Activated T-cell treated with anti-CD3 and anti-CD28 coated beads for 4 hours (primary cell): ENCODE measurements around the gene C2orf92.
"Not testable (repeated sequence)": the region's sequence is repeated elsewhere in the genome, so short reads cannot be mapped to it uniquely, and the experiment has no call there.

Experiments
- DNase-seq: peaks from one replicate; pipeline ENCODE4 v3.0.0-alpha.2; 2020

The C2orf92 gene

DNA sequence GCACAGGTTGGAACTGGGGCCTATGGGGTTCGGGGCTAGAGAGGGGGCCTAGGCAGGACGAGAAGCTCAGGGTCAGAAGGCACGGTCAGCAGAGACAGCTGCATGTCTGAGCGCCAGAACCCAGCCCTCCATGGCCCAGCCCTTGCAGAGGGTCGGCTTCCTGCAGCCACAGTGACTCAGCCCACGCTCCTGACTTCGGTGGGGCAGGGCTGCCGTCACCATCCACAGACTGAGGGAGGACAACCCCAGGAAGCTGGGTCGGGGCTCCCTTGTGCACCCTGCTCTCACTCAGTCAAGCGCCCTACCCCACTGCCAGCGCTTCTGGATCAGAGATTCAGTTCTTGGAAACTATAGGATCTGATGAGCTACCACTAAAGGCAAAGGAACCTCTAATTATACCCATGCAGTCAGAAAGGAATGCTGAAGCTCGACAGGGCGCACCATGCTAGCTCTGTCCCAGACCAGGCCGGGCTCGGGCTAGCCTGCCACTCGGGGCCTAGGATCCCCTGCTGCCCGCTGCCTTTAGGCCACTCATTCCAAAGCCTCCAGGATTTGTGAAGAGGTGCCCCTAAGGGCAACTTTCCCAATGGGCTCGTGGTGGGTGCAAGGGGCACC, 8.6 kb upstream of the C2orf92 start:
- DNase-seq, result no peak

DNA sequence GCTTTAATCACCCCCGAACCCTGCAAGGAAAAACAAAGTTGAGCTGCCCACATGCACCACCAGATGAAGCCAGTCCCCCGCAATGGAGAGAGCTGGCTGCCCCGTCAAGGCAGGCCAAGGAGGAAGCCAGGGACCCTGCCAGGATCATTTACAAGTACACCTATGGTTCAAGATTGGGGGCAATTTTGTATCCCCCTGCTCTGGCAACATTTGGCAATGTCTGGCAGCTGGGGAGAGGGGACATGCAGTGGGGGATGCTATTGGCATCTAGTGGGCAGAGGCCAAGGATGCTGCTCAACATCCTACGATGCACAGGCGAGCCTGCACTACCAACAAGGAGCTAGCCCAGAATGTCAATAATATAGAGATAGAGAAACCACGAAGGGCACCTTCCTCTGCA, 7.6 kb upstream of the C2orf92 start:
- DNase-seq, result no peak

DNA sequence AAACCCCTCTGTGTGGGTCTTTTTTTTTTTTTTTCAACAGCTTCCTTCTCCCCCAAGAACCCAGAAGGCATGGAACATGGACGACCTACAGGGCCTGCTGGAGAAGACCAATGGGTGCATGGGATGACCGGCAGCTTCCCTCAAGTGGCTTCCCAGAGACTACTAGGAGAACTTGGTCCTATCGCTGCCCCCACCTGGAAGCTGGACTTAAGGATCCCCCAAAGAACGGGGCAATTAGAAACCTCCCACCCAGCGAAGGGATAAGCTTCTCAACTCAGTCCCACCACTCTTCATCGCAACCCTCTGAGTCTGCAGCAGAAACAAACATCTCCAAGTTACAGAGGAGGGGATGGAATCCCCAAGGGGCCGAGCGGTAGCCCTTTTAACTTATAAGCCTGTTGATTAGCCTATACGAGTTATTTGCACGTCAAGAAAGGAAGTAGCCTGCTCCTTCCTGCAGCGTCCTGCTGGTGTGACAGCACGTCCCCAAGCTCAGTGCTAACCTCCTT, 7.1 kb upstream of the C2orf92 start:
- no peak for DNase-seq

DNA sequence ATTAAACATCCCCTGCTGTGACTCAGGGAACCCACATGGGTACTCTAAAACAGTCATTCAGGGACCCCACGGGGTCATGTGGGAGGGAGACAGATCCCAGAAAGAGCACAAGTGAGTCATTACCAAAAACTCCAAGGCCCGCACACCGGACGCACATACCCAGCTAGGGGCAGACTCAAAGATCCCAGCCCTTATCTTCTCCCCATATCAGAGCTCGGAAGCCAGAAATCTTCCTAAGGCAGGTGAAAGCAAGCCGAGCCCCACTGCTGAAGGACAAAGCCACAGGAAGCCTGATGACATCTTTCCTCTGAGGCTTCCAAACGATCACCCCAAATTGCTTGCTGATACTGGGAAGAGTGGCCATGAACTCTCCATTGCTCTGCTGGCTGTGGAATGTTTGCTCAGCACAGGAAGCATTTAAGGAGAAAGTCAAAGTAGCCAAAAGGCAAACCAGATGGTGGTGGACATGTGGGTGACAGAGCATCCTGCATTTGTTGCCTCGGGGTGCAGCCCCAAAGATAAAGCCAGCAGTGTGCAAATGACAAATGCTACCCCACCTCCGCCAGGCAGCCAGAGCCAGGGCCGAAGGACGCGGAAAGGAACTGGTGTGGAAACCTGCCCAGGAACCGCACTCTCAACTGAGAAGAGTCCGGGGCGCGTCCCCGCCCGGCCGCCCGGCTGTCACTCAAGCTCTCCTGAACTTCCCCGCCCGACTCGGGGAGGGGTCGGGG, 6.5 kb upstream of the C2orf92 start:
- peak; percentile 73 for DNase-seq

DNA sequence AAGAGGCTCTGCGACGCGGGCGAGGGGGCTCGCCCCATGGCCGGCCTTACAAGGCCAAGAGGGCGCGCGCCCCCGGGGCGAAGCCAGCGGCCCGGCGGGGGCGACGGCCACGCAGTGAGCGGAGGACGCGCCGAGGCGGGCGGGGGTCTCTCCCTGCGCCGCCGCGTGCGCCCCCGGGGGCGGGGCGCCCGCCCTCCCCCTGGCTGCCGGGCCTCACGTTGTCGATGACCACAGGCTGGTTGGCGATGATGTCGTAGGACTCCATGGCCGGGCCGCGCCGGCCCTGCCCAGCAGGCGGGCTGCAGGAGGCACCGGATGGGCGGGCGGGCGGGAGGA, 5.9 kb upstream of the C2orf92 start:
- no peak for DNase-seq

DNA sequence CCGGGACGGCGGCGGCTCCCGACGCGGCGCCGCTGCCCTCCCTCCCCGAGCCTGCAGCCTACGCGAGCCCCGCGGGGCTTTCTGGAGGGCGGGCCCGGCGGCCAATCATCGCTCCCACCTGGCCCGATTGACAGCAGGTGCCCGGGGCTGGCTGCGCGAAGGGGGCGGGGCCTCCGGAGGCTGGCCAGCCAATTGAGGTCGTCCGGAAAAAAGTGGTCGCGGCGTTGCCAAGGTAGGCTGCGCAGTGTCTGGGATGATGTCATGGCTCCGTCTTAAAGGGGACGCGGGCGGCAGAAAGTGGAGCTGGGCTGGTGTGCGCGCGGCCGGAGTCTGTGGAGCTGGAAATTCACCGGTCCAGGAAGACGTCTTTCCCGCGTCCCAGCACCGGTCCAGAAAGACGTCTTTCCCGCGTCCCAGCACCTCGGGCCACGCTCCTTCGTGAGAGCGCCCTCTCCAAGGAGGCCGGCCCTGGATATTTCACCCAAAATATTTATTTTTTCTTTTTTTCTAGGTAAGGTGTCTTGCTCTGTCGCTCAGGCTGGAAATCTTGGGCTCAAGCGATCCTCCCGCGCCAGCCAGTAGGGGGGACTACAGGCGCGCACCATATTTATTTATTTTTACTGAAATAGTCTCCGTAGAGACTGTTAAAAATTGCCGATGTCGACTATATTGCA, 5.4 kb upstream of the C2orf92 start, which contains the start of gene ACTR1B:
Gene ACTR1B (minus strand): TSS at position 83 of the 674 bp plus-strand sequence. CDS start 154 bp downstream, outside the sequence.
- DNase-seq, result peak; percentile 94

DNA sequence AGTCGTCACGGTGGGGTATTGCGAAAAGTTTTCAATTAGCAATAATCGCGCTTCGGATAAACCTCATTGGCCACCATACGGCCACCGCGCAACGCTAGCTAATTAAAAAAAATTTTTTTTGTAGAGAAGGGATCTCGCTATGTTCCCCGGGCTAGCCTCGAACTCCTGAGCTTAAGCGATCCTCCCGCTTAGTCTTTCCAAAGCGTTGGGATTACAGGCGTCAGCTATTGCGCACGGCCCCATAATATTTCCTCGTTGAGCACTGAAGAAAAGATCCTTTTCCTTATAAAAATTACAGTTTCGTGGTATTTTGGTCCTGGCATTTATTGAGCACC, 4.9 kb upstream of the C2orf92 start:
- no peak for DNase-seq

DNA sequence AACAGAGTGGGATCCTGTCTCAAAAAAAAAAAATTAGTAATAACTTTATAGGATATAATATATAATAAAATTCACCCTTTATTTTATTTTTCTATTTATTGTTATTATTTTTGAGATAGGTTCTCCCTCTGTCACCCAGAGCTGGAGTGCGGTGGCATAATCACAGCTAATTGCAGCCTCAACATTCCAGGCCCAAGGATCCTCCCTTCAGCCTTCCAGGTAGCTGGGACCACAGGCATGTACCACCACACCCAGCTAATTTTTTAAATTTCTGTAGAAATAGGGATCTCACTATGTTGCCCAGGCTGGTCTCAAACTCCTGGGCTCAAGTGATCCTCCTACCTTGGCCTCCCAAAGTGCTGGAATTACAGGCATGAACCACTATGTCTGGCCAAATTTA, 958 bp downstream of the C2orf92 start:
- DNase-seq, result no peak

DNA sequence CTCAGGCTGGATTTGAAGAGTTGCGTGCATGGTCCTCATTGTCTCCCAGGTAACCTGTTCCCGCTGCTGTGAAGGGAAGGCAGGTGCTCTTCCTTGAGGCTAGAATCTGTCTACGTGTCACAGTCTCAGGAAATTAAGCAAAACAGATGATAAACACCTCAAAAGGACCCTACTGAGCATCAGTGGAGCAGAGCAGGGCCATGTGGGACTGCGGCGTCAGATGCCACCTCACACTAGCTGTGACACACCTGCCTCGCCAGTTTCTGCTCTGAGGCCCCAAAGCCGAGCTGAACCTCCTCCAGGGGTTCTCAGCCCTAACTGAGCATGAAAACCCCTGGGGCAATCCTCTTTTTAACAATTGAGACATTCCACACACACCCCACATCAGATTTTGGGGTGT, 2.0 kb downstream of the C2orf92 start:
- no peak for DNase-seq

DNA sequence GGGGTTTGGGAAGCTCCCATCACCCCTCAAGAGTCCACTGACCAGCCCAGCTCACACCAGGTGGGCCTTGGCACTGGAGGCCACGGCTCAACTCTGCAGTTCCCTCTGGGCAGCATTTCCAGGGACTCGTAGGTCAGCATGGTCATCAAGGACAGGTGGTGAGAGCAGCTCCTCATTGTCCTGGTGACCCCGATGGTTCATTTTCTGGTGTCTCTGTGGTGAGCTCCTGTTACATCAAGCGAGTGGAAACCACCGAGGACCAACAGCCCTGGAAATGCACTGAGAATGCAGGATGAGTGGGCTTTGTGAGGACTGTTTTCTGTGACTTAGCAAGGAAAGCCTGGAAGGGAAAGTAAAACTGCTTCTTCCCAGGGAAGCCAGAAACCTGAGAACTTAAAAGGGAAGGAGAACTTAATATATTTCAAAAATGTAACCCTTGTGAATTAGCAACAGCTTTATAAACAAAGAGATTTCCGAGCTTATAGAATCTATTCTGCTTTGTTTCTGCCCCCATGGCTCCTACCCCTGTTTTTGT, 3.2 kb downstream of the C2orf92 start:
- not testable (repeated sequence) for DNase-seq

DNA sequence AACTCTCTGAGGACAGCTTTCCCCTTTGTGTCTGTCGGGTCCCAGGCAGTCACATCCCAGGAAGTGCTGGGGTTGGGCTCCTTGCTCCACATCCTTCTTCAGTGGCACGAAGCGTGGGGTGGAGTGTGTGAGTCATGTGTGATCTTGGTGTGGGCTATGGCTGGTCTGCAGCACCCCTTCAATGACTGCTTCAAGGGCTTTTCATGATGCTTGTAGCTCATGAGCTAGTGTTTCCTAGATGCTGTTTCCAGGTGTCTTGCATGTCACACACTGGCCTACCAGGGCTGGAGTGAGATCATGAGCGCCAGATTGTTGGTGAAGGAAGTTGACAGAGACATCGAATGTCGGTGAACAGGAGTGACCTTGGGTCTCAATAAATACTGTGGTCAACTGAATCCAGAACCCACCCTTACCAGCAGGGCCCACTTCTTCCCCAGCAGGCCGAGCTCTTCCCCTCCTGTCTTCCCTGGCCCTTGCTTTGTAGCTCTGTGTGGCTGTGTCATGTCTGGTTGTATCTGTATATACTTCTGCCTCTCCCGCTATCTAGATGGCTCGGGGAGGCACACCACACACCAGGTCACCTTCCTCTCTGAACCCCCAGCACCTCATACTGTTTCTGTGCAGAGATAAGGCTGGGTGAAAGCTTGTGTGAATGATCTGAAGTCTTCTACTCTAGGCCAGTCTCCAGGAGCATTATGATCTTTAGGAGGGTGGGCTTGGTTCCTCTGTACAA, 3.8 kb downstream of the C2orf92 start:
- no peak for DNase-seq

DNA sequence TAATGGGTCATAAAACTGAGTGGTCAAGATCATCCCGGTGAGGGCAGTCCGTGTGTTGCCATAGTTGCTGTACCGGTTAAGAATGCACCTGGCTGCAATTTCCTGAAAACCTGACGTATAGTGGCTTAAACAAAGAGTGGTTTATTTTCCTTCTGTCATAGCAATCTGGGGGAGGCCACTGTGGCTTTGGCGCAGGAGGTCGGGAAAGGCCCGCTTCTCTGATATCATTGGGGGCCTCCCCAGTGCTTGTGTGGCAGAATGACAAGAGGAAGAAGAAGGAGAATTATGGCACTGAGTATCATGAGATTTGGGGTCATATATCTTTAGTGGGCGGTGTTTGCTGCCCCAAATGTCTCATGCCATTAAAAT, 4.4 kb downstream of the C2orf92 start:
- DNase-seq, result no peak

DNA sequence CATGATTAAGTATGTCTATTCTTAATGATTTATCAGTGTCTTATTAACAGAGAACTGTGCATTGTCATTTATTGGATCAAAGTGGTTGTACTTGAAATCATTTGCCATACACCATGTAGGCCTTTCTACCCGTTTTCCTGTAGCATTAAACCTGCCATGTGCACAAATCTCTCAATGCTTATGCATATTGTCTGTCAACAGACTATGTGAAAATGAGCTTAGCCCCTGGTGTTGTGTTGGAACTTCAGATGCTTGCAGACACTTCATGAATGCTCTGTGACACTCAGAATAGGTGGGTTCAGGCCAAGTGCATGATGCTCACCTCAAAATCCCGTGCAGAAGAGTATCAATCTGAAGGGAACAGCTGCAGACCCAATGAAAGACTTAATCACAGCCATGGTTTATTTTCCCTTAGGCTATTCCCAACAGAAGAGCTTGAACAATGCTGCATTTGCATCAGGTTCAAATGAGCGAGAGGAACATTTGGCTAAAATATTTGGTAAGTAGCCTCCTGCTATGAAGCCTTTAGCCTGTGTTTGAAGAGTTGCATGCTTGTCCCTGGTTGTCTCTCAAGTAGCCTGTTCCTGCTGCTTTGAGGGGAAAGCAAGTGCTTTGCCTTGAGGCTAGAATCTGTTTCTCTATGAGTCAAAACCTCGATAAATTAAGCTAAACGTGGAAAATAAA, 6.1 kb downstream of the C2orf92 start:
- DNase-seq, result no peak

DNA sequence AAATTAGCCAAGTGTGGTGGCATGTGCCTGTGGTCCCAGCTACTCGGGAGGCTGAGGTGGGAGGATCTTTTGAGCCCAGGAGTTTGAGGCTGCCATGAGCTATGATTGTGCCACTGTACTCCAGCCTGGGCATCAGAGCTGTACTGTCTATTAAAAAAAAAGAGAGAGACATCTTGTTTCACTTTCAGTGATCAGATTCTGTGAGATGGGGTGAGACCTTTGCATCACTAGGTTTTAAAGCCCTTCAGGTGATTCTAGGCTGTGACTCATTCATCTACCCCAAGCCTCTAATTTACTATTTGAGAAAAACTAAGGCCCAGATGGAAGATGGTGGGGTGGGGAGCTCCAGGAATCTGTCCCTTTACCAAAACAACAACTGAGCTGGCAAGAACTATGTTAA, 7.1 kb downstream of the C2orf92 start:
- DNase-seq, result no peak

DNA sequence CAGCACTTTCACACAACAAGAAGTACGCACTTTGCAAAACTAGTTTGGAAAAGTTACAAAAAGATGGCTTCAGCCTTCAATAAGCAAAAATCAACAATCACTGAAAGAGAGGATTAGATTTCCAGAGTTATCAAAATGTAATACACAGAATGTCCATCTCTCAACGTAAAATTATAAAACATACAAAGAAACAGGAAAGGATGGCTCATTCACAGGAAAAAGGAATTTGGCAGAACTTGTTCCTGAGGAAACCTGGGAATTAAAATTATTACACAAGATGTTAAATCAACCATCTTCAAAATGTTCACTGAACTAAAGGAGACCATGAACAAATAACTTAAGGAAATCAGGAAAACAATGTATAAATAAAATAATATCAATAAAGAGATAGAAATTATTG, 8.0 kb downstream of the C2orf92 start:
- no peak for DNase-seq

DNA sequence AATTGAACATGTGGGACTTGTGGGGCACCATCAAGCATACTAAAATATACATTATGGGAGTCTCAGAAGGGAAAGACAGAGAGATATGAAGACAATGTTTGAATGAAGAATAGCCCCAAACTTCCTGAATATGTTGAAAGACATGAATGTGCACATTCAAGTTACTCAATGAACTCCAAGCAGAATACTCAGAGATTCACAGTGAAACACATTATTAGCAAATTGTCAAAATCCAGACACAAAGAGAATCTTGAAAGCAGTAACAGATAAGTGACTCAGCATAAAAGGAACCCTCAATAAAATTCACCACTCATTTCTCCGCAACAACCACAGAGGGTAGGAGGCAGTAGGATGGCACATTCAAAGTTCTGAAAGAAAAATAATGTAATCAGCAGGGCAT, 8.8 kb downstream of the C2orf92 start:
- DNase-seq, result no peak

DNA sequence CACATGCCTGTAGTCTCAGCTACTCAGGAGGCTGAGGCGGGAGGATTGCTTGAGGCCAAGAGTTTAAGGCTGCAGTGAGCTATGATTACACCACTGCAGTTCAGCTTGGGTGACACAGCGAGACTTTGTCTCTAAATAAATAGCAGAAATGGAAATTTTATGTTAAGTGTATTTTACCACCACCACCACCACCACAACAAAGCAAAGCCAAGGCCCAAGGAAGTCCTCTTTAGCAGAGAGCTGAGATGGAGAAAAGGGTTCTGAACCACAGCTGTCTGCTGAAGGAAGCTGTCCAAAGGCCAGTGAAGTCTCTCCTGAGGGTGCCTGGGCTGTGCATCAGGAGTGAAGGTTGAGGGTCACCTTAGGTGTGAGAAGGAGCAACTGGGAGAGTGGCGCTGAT, 17.7 kb downstream of the C2orf92 start:
- not testable (repeated sequence) for DNase-seq

DNA sequence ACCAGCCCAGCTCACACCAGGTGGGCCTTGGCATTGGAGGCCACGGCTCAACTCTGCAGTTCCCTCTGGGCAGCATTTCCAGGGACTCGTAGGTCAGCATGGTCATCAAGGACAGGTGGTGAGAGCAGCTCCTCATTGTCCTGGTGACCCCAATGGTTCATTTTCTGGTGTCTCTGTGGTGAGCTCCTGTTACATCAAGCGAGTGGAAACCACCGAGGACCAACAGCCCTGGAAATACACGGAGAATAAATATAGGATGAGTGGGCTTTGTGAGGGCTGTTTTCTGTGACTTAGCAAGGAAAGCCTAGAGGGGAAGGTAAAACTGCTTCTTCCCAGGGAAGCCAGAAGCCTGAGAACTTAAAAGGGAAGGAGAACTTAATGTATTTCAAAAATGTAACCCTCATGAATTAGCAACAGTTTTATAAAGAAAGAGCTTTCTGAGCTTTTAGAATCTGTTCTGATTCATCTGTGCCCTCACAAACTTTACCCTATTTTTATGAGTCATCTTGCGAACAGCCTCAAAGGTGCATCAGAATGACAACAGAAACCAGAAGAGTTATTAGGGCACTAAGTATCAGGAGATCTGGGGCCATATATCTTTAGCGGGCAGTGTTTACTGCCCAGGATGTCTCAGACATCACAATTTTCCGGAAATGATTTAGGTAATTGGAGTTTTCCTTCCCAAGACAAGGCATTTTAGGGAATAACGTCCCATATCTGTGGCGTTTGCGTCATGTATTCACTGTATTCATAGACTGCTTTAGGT, 18.7 kb downstream of the C2orf92 start:
- no peak for DNase-seq

DNA sequence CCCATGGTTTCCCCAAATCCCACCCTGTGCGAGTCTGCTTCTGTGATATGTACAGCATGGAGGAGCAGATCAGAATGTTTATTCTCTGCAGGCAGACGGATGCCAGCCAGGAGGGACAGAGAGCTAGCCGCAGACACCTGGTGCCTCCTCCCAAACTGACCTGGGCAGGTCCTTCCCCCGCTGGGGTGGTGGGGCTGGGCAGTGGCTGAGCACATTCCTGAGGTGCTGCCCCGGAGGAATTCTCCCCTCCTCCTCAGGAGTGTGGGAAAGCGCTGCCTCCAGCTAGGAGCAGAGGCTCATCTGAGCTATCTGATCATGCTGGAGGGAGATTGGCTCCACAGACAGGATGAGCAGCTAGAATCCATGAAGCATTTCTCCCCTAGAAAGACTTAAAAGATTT, 21.7 kb downstream of the C2orf92 start:
- no peak for DNase-seq

DNA sequence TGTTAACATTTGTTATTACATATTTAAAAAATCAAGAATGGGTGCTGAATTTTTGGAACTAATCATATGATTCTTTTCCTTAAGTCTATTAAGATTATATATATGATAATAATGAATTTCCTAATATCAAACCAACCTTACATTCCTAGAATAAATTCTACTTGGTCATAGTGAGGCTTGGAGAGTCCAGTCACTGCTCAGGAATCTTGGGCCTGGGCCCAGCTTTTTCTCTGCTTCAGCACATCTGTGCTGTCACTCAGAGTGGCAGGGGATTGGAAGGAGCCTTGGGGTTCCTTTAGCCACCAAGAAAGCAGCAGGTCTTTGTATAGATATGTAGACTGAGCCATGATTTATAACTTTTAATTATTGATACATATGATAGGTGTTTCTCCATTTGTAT, 24.0 kb downstream of the C2orf92 start:
- no peak for DNase-seq

DNA sequence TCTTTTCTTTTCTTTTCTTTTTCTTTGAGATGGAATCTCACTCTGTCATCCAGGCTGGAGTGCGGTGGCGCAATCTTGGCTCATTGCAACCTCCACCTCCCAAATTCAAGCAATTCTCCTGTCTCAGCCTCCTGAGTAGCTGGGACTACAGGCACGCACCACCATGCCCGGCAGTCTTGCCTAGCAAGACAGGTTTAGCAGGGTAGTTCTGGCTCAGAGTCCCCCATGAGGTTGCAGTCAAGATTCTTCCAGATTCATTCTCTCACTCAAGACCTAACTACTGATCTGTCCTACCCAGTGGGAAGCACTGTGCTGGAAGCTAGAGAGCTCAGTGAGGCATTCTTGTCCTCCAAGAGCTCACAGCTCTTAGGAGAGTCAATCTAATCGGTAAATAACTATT, 26.2 kb downstream of the C2orf92 start:
- no peak for DNase-seq
